Measurements from ENCODE around the gene EVA1C. TPM values are rescaled to one million over a fixed set of nuclear protein-coding genes. Genes with fewer than 3 reads are reported as not detected.
A peak's percentile ranks its signal among the peaks of the same experiment; 100 is the strongest.

The EVA1C gene
- total and polyA plus RNA-seq, 9 of the 15 experiments (the other 6 are each of a cell fraction or from before 2014, with no cell fraction given): 0.22 TPM; not detected in 8

GRCh38 chr21:32403201-32403777 is 9.2 kb upstream of the EVA1C start (continued):
- no peak for TF ChIP-seq SRF (CRISPR knock-in tag; IDR thresholded peaks at IDR 0.05)
- no peak for TF ChIP-seq PYGO2 (tag; IDR thresholded peaks at IDR 0.05)
- TF ChIP-seq NCOR1 (IDR thresholded peaks at IDR 0.05): 0 out of 2 replicates have a peak, but pooled peaks have one; percentile 8
- no peak for TF ChIP-seq CEBPB (tag; IDR thresholded peaks at IDR 0.05)
- no peak for TF ChIP-seq RNF2 (IDR thresholded peaks at IDR 0.05)
- TF ChIP-seq ZMIZ1 (IDR thresholded peaks at IDR 0.05; ENCODE audit: low read depth in 2 of 2, low read length in 2 of 2): no peak
- peak; percentile 78 to 90 for TF ChIP-seq RAD21 (CRISPR knock-in tag; conservative IDR thresholded peaks at IDR 0.05 in 1 of 2, IDR thresholded peaks at IDR 0.05 in 1 of 2)
- no peak for TF ChIP-seq HCFC1 (IDR thresholded peaks at IDR 0.05; ENCODE audit: low read depth, low read length)
- TF ChIP-seq ARID2 (IDR thresholded peaks at IDR 0.05): peak; percentile 59; the same call in 1 of the 2 replicates
- TF ChIP-seq ATF7 (IDR thresholded peaks at IDR 0.05): 0 out of 2 replicates have a peak, but pooled peaks have one; percentile 15
- TF ChIP-seq FUS (optimal IDR thresholded peaks at IDR 0.05; ENCODE audit: low read depth, low read length): no peak
- TF ChIP-seq CBX8 (IDR thresholded peaks at IDR 0.05; ENCODE audit: borderline replicate concordance, extremely low read depth, low read depth, low read length, poor library complexity, severe bottlenecking): no peak
- peak; percentile 46; the same call in 1 of the 2 replicates for TF ChIP-seq CC2D1A (IDR thresholded peaks at IDR 0.05)
- 0 out of 2 replicates have a peak, but pooled peaks have one; percentile 32 for TF ChIP-seq MBD1 (CRISPR knock-in tag; IDR thresholded peaks at IDR 0.05)
- TF ChIP-seq, protein P1, sequence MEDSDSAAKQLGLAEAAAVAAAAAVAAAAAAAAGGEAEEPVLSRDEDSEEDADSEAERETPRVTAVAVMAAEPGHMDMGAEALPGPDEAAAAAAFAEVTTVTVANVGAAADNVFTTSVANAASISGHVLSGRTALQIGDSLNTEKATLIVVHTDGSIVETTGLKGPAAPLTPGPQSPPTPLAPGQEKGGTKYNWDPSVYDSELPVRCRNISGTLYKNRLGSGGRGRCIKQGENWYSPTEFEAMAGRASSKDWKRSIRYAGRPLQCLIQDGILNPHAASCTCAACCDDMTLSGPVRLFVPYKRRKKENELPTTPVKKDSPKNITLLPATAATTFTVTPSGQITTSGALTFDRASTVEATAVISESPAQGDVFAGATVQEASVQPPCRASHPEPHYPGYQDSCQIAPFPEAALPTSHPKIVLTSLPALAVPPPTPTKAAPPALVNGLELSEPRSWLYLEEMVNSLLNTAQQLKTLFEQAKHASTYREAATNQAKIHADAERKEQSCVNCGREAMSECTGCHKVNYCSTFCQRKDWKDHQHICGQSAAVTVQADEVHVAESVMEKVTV (CRISPR knock-in tag; IDR thresholded peaks at IDR 0.05): peak; percentile 65
- TF ChIP-seq HEY1 (CRISPR knock-in tag; IDR thresholded peaks at IDR 0.05; ENCODE audit: borderline replicate concordance): no peak
- no peak for TF ChIP-seq POLR3G (IDR thresholded peaks at IDR 0.05; ENCODE audit: extremely low read depth, insufficient read length, insufficient replicate concordance)
- no peak for TF ChIP-seq ZNF668 (CRISPR knock-in tag; IDR thresholded peaks at IDR 0.05)
- TF ChIP-seq, protein P2, sequence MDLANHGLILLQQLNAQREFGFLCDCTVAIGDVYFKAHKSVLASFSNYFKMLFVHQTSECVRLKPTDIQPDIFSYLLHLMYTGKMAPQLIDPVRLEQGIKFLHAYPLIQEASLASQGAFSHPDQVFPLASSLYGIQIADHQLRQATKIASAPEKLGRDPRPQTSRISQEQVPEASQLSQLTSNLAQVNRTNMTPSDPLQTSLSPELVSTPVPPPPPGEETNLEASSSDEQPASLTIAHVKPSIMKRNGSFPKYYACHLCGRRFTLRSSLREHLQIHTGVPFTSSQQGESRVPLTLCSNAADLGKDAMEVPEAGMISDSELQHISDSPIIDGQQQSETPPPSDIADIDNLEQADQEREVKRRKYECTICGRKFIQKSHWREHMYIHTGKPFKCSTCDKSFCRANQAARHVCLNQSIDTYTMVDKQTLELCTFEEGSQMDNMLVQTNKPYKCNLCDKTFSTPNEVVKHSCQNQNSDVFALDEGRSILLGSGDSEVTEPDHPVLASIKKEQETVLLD (IDR thresholded peaks at IDR 0.05): no peak
